B cell (primary cell): Measurements from ENCODE around the gene COG7.

Source experiments
- EZH2 ChIP-seq: IDR thresholded peaks from 2 replicates; pipeline ENCODE4 v1.6.1; 2012; ENCODE audit warnings: borderline replicate concordance, low read depth, mild to moderate bottlenecking, moderate library complexity, low read length; ENCODE audit not compliant: insufficient read depth, poor library complexity, severe bottlenecking
- TF ChIP-seq, protein P1 (sequence below): fragments of 200-600 bp; IDR thresholded peaks from one replicate; pipeline ENCODE4 v1.8.0; 2022; ENCODE audit warnings: antibody characterized with exemption, mild to moderate bottlenecking

DNA sequence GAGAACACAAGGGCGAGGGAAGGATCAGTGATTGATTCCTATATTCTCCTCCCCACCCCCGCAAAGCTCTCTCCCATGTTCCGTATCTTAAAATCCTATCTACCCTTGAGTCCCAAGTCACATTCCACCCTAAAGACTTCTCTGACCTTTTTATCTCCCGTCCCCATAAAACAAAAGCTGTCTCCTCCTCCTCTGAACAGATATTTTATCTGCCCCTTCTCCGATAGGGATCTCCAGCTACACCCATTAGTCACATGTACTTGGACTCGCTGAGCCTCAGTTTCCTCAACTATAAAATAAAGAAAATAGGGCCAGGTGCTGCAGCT is 44.5 kb upstream of the COG7 start:
- no peak for TF ChIP-seq EZH2
- TF ChIP-seq, protein P1, sequence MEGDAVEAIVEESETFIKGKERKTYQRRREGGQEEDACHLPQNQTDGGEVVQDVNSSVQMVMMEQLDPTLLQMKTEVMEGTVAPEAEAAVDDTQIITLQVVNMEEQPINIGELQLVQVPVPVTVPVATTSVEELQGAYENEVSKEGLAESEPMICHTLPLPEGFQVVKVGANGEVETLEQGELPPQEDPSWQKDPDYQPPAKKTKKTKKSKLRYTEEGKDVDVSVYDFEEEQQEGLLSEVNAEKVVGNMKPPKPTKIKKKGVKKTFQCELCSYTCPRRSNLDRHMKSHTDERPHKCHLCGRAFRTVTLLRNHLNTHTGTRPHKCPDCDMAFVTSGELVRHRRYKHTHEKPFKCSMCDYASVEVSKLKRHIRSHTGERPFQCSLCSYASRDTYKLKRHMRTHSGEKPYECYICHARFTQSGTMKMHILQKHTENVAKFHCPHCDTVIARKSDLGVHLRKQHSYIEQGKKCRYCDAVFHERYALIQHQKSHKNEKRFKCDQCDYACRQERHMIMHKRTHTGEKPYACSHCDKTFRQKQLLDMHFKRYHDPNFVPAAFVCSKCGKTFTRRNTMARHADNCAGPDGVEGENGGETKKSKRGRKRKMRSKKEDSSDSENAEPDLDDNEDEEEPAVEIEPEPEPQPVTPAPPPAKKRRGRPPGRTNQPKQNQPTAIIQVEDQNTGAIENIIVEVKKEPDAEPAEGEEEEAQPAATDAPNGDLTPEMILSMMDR = no peak
